Stimulated activated naive B cell treated with anti-CD40 and anti-IgM and Interleukin-4, amounts not matched to agents 10 μg/mL and 1 μg/mL and 100 μg/mL, for 72 hours (primary cell): ENCODE results near the gene MRPL14.
"Not testable (repeated sequence)": the region's sequence is repeated elsewhere in the genome, so short reads cannot be mapped to it uniquely, and the experiment has no call there.

Source experiments
- ATAC-seq, 2 donors: fragments of 150-1000 bp; cut with Tn5 transposase; replicated peaks; 2 replicates each; pipeline ENCODE4 v1.10.0; 2021; ENCODE audit warnings: moderate library complexity in 1 of 2
- DNase-seq: peaks from one replicate; pipeline ENCODE4 v3.0.0; 2021
- H3K27ac Mint-ChIP-seq: one replicate; pipeline ENCODE4 v1.8.0; 2022; ENCODE audit warnings: mild to moderate bottlenecking, mixed read lengths
- H3K27me3 Mint-ChIP-seq, 2 donors: one replicate each; pipeline ENCODE4 v1.8.0; 2022; ENCODE audit warnings: mixed read lengths in 2 of 2
- H3K36me3 Mint-ChIP-seq, 2 donors: one replicate each; pipeline ENCODE4 v1.8.0; 2022; ENCODE audit warnings: mixed read lengths in 2 of 2, mild to moderate bottlenecking in 1 of 2
- H3K4me1 Mint-ChIP-seq, 2 donors: one replicate each; pipeline ENCODE4 v1.8.0; 2022; ENCODE audit warnings: mixed read lengths in 2 of 2, mild to moderate bottlenecking in 1 of 2
- H3K4me3 Mint-ChIP-seq, 2 donors: one replicate each; pipeline ENCODE4 v1.8.0; 2022; ENCODE audit warnings: mild to moderate bottlenecking in 2 of 2, mixed read lengths in 2 of 2, moderate library complexity in 1 of 2
- H3K9me3 Mint-ChIP-seq, 2 donors: one replicate each; pipeline ENCODE4 v1.8.0; 2022; ENCODE audit warnings: mixed read lengths in 2 of 2, mild to moderate bottlenecking in 1 of 2

Gene MRPL14

DNA sequence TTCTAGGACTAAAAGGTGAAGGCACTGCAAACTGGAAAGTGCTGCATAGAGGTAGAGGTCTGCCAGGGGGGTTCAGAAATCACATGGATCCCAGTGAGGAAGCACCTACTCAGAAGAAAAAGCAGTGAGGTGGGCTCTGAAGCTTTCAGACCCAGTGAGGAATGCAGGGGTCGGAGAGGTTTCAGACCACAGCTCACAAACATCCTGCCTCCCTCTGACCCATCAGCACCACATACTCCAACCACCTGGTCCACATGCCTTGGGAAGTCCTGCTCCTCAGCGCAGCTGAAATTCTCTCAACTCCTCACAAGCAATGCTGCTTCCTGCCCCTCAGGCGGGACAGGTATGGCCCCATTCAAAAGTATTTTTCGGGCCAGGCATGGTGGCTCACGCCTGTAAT, 20.2 kb downstream of the MRPL14 start:
- Mint-ChIP-seq H3K27me3 (no peaks in the 10 kb centered on the region), H3K36me3 (peaks cover 60 to 71% of the 10 kb centered on the region in 2 donors), H3K4me1 (peaks cover 10 to 20% of the 10 kb centered on the region in 2 donors), H3K4me3 (no peak overlapping the region), H3K9me3 (no peaks in the 10 kb centered on the region), H3K27ac (no peak overlapping the region)
- DNase-seq (no peak), ATAC-seq (no peak)

GRCh38 chr6:44105993-44106740, 21.1 kb downstream of the MRPL14 start:
- DNase-seq (no peak), ATAC-seq (no peak)
- Mint-ChIP-seq H3K27ac (no peak overlapping the region), H3K4me1 (peaks cover 10 to 18% of the 10 kb centered on the region in 2 donors), H3K36me3 (peaks cover 52 to 67% of the 10 kb centered on the region in 2 donors), H3K4me3 (no peak overlapping the region), H3K27me3 (no peaks in the 10 kb centered on the region), H3K9me3 (no peaks in the 10 kb centered on the region)

DNA sequence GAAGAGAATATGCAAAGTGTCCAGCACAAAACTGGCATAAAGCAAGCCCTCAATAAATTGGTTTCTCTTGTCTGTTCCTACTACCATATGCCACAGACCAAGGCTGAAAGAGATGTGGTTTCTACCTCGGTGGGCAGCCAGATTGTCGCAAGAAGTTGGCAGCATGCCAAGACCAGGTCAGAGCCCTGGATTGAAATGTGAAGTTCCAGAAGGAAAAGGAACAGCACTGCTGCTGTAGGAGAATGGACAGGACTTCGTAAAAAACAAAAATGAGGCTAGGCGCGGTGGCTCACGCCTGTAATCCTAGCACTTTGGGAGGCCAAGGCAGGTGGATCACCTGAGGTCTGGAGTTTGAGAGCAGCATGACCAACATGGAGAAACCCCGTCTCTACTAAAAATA, 22.1 kb downstream of the MRPL14 start:
- Mint-ChIP-seq H3K4me1 (peaks cover 11 to 18% of the 10 kb centered on the region in 2 donors), H3K27ac (no peak overlapping the region), H3K27me3 (no peaks in the 10 kb centered on the region), H3K4me3 (no peak overlapping the region), H3K36me3 (peaks cover 52 to 67% of the 10 kb centered on the region in 2 donors), H3K9me3 (no peaks in the 10 kb centered on the region)
- DNase-seq (no peak), ATAC-seq (no peak)

GRCh38 chr6:44104481-44105021, 22.7 kb downstream of the MRPL14 start:
- Mint-ChIP-seq H3K27me3 (no peaks in the 10 kb centered on the region), H3K4me1 (peaks cover 12 to 18% of the 10 kb centered on the region in 2 donors), H3K9me3 (no peaks in the 10 kb centered on the region), H3K27ac (no peak overlapping the region), H3K36me3 (peaks cover 47 to 63% of the 10 kb centered on the region in 2 donors), H3K4me3 (no peak overlapping the region)
- ATAC-seq = no peak
- DNase-seq = no peak

GRCh38 chr6:44102527-44102926, 24.7 kb downstream of the MRPL14 start:
- no peak for ATAC-seq
- no peaks in the 10 kb centered on the region for H3K27me3 Mint-ChIP-seq
- no peak overlapping the region for H3K27ac Mint-ChIP-seq
- H3K4me1 Mint-ChIP-seq = peaks cover 13 to 20% of the 10 kb centered on the region in 2 donors
- H3K9me3 Mint-ChIP-seq = no peaks in the 10 kb centered on the region
- H3K36me3 Mint-ChIP-seq = peaks cover 42 to 52% of the 10 kb centered on the region in 2 donors
- DNase-seq = no peak
- H3K4me3 Mint-ChIP-seq = no peak overlapping the region

DNA sequence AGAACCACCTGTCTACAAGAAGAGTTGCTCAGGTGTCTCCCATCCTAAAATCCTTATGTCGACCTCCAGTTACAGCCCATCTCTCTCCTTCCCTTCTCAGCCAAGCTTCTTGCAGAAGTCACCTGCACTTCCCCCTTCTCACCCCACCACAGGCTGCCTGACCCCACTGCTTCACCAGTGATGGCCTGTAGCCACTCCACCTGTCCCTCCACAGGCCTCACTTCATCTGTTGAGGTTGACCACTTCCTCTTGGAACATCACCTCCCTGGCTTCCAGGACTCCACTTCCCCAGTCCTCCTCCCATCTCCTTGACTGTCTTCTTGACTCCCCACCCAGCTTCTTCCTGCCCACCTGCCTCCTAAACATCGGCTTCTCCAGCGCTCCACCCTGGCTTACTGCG, 25.4 kb downstream of the MRPL14 start:
- Mint-ChIP-seq H3K27ac (peak overlapping the region; percentile 75), H3K36me3 (peaks cover 39 to 52% of the 10 kb centered on the region in 2 donors), H3K9me3 (no peaks in the 10 kb centered on the region), H3K27me3 (no peaks in the 10 kb centered on the region), H3K4me1 (peaks cover 14 to 23% of the 10 kb centered on the region in 2 donors), H3K4me3 (no peak overlapping the region)
- DNase-seq = no peak
- ATAC-seq = no peak

DNA sequence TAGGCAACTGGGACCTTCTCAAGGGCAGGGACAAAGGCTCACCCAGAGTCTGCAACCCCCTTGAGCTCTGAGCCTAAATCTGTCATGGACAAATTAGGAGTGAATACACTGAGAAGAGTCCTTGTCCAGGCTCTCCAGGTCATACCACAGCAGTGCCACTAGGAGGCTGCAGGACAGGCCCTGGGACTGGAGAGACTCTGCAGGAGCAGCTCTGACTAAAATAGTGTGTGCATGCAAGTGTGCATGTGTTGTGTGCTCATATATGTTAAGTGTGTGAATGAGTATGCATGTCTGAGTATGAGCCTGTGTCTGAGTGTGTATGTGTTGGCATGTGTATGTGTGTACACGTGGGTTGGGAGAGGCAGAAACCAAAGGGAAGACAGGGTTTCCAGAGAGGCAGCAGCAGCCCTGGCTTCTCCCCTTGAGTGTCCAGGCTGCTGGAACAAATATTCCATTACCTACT, 27.1 kb downstream of the MRPL14 start:
- peaks cover 13 to 23% of the 10 kb centered on the region in 2 donors for H3K4me1 Mint-ChIP-seq
- H3K27ac Mint-ChIP-seq = no peak overlapping the region
- DNase-seq (no peak), ATAC-seq (peak; percentile 55)
- H3K27me3 Mint-ChIP-seq = no peaks in the 10 kb centered on the region
- peaks cover 31 to 46% of the 10 kb centered on the region in 2 donors for H3K36me3 Mint-ChIP-seq
- H3K9me3 Mint-ChIP-seq = no peaks in the 10 kb centered on the region
- H3K4me3 Mint-ChIP-seq = no peak overlapping the region

DNA sequence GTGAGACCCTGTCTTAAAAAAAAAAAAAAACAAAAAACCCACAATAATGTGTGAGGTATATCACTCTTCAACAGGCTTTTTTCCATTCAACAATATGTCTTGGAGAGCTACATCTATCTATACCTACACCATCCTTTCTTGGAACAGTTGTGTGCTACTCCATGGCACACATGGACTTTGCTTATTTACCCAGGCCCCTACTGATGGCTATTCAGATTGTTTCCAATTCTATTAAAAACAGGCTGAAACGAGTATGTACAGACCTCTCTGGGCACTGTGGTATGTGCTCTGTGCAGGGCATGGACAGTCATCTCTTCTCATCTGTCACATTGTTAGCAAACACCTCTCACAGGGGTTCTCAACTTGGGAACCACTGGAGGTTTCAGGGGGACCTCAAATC, 28.1 kb downstream of the MRPL14 start:
- Mint-ChIP-seq H3K9me3 (no peaks in the 10 kb centered on the region), H3K4me1 (peaks cover 13 to 23% of the 10 kb centered on the region in 2 donors), H3K4me3 (no peak overlapping the region), H3K27me3 (no peaks in the 10 kb centered on the region), H3K27ac (no peak overlapping the region), H3K36me3 (peaks cover 28 to 46% of the 10 kb centered on the region in 2 donors)
- DNase-seq = no peak
- no peak for ATAC-seq

DNA sequence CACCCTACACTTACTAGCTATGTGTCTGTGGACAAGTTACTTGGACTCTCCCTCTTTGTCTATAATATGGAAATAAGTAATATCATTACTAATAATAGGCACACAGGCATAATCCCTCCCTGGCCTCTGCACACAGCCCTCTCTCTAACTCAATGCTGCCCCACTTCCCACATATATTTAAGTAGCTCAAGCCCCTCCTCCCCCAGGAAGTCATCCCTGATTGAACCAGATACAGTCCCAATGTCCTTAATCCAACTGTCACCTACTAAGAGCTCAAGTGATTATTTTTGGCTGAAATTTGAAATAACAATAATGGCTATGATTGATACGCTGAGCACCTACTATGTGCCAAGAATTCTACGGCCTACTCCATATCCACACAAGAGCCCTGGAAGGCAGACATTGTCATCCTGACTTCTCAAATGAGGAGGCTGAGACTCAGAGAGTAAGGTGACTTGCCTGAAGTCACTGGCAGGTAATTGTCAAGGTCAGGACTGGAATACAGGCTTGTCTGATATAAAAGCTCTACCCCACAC, 29.4 kb downstream of the MRPL14 start:
- H3K4me1 Mint-ChIP-seq = peaks cover 13 to 23% of the 10 kb centered on the region in 2 donors
- H3K4me3 Mint-ChIP-seq = no peak overlapping the region
- no peaks in the 10 kb centered on the region for H3K27me3 Mint-ChIP-seq
- no peak overlapping the region for H3K27ac Mint-ChIP-seq
- no peaks in the 10 kb centered on the region for H3K9me3 Mint-ChIP-seq
- DNase-seq = no peak
- peaks cover 23 to 37% of the 10 kb centered on the region in 2 donors for H3K36me3 Mint-ChIP-seq
- no peak for ATAC-seq

GRCh38 chr6:44096612-44097011, 30.6 kb downstream of the MRPL14 start:
- H3K4me3 Mint-ChIP-seq = no peak overlapping the region
- ATAC-seq (peak; percentile 95 to 97), DNase-seq (peak; percentile 61)
- no peaks in the 10 kb centered on the region for H3K27me3 Mint-ChIP-seq
- peaks cover 17 to 26% of the 10 kb centered on the region in 2 donors for H3K36me3 Mint-ChIP-seq
- peaks cover 7 to 11% of the 10 kb centered on the region in 2 donors for H3K4me1 Mint-ChIP-seq
- H3K9me3 Mint-ChIP-seq = no peaks in the 10 kb centered on the region
- H3K27ac Mint-ChIP-seq = peak overlapping the region; percentile 15

- not testable (repeated sequence) for H3K4me3 Mint-ChIP-seq, H3K27ac Mint-ChIP-seq, DNase-seq, H3K27me3 Mint-ChIP-seq, ATAC-seq, H3K9me3 Mint-ChIP-seq
- Mint-ChIP-seq H3K36me3 (peaks cover 14 to 26% of the 10 kb centered on the region in 2 donors), H3K4me1 (peaks cover 7 to 10% of the 10 kb centered on the region in 2 donors)
These were observed 32.0 kb downstream of the MRPL14 start for GRCh38 chr6:44095243-44095623.

DNA sequence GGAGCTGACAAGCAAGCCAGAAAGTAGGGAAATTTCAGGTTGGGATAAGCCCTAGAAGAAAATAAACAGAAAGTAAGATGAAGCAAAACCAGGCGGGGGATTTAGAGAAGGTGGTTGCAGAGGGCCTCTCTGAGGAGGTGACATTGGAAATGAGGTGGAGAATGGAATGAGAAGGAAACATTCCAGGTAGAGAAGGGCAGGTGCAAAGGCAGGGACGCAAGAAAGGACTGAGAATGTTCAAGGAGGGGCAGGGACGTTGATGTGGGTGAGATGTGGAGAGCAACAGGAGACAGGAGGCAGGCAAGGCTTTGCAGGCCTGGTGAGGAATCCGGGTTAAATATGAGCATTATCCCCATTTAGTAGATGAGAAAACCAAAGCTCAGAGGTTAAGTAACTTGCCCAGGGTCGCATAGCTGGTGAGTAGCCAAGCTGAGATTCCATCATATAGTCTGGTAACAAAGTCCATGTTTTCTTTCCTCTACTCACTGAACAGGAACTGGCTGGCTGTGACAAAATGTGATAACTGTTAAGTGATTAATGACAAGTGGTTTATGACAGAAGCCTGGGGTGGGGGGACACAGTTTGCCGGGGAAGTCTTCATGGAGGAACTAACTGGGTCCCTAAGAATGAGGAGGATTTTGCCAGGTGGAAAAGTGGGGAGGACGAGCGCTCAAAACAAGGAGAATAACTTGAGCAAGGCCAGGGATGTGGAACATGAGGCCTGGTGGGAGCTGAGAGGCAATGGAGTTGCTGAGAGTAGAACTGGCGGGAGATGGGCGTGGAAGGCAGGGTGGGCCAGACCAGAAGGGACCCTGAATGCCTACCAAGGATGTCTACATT, 32.6 kb downstream of the MRPL14 start:
- no peaks in the 10 kb centered on the region for H3K27me3 Mint-ChIP-seq
- peaks cover 5 to 10% of the 10 kb centered on the region in 2 donors for H3K4me1 Mint-ChIP-seq
- no peak overlapping the region for H3K27ac Mint-ChIP-seq
- DNase-seq = no peak
- peaks cover 14 to 23% of the 10 kb centered on the region in 2 donors for H3K36me3 Mint-ChIP-seq
- ATAC-seq = no peak
- H3K9me3 Mint-ChIP-seq = no peaks in the 10 kb centered on the region
- no peak overlapping the region for H3K4me3 Mint-ChIP-seq

DNA sequence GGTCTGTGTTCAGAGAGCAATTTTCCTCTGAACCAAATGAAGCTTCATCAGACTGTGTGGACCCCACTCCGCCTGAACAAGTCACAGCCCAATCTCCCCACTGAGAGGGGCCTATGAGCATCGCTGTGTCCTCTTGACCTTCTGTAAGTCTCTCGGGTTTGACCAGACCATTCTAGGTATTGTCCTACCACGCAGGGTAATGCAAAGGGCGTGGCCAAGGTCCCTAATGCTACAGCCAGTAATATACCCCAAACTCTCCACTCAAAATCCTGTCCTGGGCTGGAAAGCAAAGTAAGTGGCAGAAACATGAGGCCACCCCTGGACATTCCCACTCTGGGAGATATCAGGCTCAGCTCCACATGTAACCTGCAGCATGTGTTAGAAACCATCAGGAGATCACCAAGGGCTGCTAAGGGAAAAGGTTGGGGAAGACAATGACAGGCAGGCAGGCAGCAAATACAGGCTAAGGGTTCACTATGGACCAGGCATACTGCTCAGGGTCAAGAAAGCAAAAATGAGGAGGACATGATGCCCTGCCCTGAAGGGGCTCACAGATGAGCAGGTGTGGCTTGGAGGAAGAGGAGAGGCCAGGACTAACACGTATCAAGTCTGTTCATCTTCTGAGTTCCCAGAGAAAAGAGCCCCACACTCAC, 33.4 kb downstream of the MRPL14 start:
- peaks cover 14 to 23% of the 10 kb centered on the region in 2 donors for H3K36me3 Mint-ChIP-seq
- H3K4me1 Mint-ChIP-seq = peaks cover 5 to 10% of the 10 kb centered on the region in 2 donors
- no peak overlapping the region for H3K4me3 Mint-ChIP-seq
- no peak overlapping the region for H3K27ac Mint-ChIP-seq
- no peaks in the 10 kb centered on the region for H3K9me3 Mint-ChIP-seq
- ATAC-seq (no peak), DNase-seq (no peak)
- no peaks in the 10 kb centered on the region for H3K27me3 Mint-ChIP-seq

DNA sequence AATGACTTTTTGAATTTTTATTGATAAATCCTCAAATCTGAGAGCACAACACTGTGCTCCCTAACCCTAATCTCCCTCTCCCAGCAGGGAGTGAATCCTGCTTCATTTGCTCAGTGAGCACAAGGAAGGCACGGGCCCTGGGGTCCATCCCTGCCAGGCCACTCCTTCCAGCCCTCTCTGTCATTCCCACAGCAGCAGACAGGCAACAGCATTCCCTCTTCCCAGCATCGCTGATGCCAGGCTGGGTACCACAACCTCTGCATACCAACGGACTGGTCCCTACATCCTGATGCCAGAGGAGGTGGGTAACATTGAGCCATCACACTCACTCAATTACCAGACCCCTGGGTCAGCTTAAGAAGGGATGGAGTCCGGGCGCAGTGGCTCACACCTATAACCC, 34.2 kb downstream of the MRPL14 start:
- DNase-seq = no peak
- peaks cover 5 to 10% of the 10 kb centered on the region in 2 donors for H3K4me1 Mint-ChIP-seq

More for the DNA sequence above, 34.2 kb downstream of the MRPL14 start:
- ATAC-seq = no peak
- peaks cover 14 to 23% of the 10 kb centered on the region in 2 donors for H3K36me3 Mint-ChIP-seq
- H3K27ac Mint-ChIP-seq = no peak overlapping the region
- H3K9me3 Mint-ChIP-seq = no peaks in the 10 kb centered on the region
- H3K4me3 Mint-ChIP-seq = no peak overlapping the region
- H3K27me3 Mint-ChIP-seq = no peaks in the 10 kb centered on the region
